Eye (tissue), 1 donor: ENCODE data around the gene OSR1.

ENCODE experiments used
- DNase-seq: peaks from one replicate; pipeline ENCODE4 v3.0.0-alpha.2; 2015

The OSR1 gene

DNA sequence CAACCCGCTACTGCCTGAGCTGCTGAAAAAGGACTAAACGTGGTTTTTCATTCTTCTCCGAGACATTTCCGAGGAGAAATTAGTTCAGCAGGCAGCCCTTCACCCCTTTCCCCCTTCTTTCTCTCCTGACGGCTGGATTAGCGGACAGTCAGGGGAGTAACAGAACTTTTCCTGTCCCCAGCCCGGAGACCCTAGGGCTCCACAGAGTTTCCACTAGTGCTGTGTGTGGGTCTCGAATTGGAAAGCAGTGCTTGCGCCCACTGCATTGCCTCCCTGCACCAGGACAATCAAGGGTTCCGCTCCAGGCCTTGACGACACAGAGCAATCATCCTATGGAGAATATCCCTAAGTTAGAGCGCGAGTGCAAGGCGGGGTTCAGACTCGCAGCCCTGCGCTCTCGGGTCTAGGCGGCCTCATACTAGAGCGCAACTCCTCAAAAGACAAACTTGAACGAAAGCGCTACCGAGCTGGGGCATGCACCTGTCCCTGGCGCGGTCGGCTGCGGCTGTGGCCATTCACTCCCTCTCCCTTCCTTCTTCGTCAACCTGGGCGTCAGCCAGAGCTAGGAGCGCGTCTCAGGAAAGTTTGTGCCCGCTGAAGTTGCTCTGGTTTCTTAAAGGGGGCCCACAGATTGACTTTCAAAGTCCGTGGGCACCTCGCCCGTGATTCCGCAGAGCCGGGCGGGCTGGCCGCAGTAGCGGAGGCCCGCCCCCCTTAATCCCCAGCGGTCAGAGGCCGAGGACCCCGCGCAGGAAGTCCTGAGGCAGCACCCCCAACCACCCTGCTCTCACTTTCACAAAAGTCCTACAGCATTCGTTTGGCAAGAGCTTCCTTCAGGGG is 801 bp downstream of the OSR1 start:
- peak; percentile 70 for DNase-seq

DNA sequence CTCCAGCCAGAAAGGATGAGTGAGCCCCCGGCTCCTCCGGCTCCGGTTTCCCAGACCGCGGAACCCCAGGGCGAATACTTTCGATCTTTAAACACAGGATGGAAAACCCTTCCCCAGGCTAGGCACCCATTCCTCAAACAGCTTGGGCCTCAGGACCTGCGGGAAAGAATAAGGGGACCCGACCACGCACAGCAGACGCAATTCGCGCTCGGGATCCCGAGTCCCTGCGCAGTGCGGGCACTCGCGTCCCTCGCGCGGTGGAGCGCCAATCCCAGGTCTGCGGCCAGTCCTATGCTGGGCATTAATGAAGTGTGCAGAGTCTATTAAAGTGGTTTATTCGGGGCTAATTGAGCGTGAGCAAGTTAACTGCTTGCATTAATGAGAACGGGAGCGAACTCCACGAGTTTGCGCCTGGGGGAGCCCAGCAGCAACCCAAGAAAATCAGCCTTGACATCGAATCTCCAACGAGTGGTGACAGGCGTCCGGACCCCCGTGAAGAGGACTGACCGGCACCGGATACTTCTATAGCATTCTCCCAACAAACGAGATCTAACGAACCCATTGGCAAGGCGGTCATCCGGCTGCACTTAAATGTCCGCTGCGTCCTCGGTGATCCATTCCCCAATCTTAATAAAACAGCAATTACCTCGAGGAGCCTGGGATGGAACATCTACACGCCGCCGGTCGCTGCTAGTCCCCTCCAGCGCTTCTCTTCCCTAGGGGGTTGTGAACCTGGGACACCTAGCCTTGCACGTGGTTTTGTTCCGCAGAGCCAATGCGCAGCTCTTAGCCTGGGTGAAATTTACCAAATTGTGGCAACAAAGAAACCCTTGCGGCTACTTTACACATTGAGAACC is 1.6 kb downstream of the OSR1 start:
- peak; percentile 88 for DNase-seq

DNA sequence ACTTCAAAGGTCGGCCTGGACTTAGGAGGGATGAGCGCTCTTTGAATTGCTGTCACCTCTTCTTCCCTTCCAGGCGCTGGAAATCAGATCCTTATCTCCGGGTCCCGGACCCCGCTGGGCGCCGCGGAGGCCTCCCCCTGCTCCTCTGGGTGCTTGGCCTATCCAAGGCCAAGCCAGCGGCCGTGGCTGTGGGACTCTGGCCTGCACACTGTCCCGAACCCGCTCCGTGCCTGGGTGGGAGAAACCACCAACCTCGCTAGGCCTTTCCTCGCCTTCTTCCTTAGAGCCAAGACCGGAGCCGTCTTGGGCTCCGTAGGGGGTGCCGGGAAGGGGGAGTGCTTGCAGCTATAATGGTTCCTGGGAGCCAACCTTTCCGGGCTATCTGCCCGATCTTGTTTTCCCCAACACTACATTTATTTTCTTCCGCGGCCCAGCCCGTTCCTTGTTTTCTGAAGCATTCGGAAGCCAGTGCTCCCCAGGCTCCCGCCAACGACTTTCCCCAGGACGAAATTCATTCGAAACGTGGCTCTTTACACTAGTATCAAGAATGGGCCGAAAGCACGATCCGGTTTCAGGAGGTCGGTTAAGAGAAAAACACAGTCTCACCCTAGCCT is 2.4 kb downstream of the OSR1 start:
- no peak for DNase-seq

DNA sequence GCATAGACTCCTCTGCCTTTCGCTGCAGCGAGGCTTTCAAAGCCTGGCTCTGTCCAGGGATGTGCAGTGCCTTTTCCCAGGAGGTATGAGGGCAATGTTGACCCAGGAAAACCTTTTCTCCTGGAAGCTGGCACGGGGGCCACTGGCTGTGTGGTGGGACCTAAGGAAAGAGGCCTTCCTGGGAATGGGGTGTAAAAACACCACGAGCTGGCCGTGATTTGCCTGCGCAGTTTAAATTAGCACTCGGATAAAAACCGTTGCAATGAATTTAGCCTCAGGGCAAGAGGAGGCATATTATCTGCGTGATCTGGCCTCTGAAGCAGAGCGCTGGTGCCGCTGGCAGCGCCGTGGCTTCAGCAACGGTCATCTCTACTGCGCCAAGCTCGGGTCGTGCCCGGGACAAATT is 3.0 kb downstream of the OSR1 start:
- DNase-seq, result peak; percentile 55

DNA sequence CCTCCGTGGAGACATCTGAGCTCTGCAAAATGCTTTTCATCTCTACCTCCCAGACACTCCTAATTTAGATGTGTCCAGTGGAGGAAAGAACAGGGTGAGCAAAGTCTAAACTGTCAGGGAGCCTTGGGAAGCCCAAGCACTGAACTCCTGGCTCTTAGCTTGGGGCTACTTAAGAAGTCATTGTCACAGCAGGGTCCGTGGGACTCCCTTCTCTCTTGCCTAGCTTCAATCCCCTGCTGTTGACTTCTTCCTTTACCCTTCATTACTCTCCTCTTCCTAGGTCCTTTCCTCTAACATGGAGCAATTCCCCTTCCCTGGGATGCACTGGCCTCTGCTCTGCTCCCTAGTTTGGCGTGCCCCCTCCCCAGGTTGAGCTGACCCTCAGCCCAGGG is 3.4 kb downstream of the OSR1 start:
- peak; percentile 26 for DNase-seq

DNA sequence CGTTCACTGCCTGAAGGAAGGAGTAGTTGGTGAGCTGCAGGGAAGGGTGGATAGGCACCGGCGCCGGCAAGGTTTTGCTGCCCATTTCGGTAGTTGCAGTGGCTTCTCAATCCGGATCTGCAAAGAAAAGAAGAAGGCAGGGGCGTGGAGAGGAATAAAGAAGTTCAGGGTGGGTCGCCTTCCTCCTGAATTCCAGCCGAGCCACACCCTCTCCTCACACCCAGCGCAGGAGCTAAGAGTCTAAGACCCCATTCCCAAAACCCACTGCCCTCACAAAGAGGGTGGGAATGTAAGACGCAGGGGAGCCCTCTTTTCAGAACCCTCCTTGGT is 4.7 kb downstream of the OSR1 start:
- no peak for DNase-seq

DNA sequence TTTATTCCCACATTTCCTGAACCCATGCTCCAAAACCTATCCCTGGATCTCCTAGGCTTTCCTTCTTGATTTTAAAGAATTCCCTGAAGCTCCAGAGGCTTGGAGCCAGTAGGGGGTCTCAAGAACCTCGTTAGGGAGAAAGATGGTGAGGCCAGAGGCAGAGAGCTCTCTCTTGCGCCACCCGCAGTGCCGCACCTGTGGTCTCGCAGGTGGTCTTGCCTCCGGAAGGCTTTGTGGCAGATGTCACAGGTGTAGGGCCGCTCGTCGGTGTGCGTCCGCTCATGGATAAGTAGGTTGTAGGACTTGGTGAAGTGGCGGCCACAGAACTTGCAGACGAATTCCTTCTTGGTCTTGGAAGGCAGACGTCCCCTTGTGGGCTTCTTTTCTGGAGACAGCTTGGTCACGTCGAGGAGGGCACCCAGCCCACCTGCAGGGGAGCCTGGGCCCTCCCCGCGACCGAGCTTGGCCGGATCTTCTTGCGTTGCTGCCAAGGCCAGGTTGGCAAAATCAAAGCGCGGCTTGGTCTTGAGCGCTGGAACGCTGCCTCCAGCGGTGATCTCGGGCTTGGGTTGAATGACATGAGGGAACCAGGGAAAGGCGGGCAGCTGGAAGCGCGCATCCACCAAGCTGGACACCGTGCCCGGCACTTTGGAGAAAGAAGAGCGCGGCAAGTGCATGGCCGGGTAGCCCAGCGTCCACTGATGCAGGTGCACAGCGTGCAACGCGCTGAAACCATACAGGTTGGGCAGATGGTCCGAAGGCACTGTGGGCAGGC is 5.3 kb downstream of the OSR1 start:
- peak; percentile 66 for DNase-seq

DNA sequence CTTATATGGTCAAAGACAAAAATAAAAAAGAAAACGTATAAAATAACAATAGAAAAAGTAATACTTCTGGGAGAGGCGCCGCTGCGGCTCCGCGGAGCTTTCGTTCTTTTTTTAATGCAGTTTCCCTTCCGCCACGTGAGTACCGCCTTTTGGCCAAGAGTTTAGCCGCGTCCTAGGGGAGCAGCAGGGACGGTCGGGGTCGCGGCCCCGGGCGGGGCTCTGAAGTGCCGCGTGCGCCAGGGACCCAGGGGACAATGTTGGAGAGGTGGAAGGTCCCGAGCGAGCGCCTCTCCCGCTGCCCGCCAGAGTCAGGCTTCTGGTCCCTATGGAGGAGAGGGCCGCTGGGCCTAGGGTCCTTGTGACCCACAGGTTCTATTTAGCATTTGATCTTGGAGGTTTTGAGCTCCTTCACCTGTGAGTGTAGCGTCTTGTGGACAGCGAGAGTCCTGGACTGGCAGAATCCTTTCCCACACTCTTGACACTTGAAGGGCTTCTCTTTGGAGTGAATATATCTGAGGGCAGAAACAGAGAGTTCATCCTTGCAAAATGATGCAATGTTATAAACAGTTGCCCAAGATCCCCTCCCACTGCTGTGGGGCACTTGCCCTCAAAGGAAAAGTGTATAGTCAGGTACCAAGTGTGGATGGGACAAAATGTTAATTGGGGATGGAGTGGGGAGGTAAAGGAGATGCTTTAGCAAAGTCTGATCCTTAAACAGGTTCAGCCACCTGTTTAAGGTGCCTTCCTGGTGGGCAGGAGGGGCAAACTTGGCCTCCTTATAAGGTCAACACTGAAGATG is 6.3 kb downstream of the OSR1 start:
- DNase-seq, result peak; percentile 54

DNA sequence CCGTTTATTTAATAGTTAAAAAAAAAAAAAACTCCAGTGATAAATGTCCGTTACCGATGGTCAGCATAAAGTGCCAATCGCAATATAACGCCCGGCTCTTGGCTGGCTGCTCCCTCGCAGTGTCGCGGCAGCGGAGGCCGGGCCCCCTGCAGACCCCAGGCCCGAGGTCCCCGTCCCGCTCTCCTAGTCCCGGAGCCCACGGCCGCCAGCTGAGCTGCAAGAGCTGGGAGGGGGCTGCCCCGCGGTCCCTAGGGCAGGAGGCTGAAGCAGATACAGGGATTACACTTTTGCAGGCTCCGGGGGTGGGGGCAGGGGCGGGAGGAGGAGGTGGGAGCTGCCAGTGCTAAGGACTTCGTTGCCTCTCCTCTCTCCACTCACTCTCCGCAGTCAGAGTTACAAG is 6.9 kb downstream of the OSR1 start:
- DNase-seq, result peak; percentile 48

DNA sequence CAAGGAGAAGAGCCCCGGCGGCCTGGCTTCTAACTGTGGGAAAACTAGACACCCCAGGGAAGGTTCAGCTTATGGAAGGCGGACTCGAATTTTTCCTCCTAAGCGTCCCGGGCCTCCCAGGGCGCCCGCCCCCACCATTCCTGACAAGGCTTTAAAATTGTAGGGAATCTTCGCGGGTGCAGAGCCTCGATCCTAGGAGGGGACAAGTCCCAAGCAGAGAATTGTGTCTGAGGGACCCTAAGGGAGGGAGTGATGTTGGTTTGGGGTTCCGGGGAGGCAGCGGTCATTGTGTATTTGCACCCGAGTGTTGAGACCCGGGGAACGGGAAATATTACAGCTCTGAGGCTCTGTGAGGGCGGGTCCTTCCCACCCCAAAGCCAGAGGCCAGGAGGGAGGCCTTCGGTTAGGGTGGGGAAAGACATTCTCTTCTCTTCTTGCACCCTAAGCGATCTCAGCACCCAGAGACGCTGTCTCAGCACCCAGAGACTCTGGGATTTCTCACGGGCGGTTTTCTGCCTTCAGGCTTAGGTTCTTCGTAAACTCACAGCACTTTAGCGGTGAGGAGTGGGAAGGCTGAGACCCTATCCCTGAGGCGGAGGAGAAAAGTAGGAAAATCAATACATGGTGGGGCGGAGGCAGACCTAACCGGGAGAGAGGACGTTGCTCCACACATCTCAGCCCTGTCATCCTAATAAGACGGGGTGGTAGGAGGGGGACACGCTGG is 7.6 kb downstream of the OSR1 start:
- DNase-seq, result peak; percentile 69

DNA sequence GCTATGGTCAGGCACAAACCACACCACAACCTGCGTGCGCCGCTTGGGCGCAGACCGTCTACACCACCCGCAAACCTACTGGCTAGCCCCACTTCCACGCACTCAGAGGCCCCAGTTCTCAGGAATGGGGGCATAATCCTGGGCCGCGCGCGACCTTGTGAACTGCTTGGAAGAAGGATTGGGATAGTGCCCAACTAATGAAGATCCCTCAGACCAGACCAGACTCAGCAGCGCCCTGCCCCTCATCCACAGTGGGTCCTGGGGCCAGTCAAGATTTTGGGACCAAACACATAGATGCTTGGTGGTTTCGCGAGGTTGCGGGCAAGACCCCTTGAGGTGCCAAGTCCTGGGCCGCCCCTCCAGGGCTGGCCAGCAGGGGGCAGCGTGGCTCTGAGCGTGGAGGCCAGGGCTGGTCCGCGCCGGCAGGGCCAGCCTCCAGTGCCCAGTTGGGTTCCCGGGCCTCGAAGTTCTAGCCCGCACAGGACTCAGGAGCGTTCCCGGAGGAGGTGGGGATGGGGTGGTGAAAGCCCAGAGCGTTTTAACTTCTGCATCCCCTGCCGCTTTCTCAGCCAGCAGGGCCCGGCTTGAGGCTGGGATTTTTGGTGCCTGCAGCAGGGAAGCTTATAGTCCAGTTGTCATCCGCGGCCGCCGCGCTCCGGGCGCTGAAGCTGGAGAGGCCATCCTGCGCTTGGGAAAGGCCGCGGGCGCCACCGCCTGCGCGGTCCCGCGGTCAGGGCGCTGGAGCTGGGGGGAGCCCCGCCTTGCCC is 8.3 kb downstream of the OSR1 start:
- DNase-seq, result peak; percentile 87

DNA sequence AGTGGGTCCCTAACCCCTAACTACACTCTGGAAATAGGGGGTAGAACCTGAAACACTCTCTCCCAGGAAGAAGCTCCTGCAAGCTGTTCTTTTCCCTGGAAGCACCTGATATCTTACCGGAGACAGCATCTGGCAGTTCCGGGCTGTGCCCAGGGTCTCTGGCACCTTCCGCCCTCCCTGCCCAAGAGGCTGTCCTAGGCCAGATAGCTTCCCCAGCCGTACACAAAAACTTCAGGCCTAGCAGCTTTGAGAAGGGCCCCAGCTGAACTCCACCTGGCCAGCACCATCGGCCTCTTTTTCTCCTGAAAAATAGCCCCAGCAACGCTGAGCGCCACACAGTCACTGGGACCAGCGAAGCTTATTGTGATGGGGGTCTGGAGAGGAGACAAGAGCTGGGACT is 9.7 kb downstream of the OSR1 start:
- DNase-seq, result no peak

DNA sequence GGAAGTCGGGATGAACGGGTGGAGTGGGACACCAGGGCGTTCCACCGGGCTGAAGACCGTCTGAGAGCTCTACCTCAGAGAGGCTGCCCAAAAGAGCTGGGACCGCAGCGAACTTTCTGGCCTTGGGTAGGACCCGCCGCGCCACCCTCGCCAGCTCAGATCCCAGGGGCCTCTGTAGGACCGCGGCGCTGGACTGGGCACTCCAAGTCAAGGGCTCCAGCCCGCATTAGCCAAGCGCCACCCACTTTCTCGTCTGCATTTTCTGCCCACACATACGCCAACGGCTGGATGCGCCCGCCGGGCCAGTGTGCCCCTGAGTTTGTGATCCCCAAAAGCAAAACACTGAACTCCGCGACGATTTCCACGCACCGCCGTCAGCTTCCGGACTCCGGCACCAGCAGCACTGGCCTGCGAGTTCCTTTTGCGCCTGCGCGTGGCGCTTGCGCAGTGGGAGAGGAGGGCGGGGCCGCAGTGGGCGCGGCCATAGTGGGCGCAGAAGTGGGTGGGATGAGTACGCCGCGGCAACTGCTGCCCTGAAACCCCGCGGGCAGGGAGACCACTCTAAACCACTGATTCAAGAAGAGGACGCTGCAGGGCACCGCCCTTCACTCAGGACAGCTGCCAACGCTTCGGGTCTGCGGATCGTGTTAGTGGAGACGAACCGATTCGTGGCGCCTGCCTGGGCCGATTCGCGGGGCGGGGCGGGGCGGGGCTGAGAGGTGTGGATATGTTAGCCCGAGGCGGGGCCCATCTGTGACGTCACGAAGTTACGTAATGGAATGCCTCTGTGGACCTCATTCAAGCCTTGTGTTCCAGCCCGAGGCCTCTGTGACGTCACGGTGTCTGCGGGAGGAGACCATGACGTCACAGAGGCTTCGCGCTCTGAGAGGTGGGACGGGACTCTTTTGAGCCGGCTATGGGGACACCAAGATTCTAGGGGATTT is 10.5 kb downstream of the OSR1 start:
- peak; percentile 99 for DNase-seq

DNA sequence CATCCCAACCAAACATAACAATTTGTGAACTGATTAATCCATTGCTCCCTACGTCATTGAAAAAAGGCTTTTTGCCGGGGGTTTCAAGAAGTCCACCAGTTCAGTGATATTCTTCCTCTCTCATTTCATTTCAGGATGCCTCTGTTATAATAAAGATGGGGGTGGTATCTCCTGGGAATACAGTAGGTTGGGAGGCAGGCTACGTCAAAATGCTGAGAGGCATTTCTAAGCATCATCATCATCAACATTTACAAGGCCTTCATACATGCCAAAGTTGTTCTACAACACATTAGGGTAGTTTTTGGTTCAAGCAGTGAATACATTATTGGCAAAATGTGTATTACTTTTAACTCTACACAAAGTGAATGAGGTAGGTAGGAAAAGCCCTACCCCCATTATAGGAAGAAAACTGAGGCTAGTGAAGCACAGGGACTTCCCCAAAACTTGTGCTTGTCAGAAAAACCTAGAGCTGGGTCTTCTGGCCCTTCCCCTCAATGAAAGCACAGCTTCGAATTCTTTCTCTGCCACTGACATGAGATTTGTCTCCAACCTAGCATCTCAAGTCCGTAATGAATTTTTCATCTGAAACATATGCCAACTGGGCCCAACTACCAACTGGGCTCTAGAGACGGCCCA is 11.3 kb downstream of the OSR1 start:
- no peak for DNase-seq

DNA sequence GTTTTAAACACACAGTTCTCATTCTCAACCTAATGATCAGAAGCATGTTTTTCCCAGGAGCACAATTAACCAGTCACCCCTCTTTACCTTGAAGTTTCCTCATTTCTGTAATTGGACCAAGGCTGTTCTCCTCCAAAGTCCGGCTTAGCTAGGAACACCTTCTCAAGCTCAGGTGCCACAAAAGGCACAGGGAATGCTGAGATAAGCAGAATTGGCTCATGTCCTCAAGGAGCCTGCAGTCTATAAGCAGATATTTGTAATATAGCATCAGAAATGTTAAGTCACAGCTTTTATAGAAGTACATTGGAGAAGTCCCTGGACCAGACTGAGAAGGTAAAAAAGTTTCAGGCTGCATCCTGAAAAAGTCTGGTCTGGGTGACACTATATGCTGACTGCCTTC is 20.7 kb downstream of the OSR1 start:
- DNase-seq, result no peak

DNA sequence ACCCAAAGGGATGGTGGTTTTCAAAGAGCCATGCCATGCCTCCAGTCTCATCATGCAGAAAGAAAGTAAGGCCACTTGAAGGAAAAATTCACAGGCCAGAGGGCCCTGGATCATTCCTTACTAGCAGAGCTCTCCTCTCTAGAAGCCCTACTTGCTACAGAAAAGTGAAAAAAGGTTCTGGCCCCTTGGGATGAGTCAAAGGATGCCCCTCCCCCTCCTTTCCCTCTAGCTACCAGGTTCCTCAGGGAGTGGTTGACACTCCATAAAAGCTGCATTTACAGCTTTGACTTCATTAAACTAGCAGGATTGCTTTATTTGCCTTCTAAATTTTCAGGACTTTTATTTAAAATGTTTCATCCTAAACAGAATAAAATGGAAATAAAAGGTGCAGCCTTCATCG is 21.2 kb downstream of the OSR1 start:
- DNase-seq, result peak; percentile 18

DNA sequence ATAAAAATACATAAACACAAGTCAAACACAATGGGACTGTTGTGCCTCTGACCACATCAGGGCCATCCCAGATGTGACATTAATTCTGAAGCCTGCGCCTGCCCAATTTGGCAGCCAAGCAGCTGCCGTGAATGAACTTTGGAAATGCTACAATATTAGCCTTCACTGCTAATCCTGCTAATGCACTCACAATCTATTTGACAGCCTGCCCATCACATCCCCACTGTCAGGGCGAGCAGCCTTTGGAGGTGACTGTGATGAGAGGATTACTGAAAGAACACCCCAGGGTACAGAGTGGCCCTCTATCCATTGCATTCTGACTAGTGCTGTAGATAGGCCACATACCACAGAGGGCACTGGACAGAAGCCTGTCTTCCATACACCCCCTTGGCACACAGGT is 21.6 kb downstream of the OSR1 start:
- peak; percentile 18 for DNase-seq

DNA sequence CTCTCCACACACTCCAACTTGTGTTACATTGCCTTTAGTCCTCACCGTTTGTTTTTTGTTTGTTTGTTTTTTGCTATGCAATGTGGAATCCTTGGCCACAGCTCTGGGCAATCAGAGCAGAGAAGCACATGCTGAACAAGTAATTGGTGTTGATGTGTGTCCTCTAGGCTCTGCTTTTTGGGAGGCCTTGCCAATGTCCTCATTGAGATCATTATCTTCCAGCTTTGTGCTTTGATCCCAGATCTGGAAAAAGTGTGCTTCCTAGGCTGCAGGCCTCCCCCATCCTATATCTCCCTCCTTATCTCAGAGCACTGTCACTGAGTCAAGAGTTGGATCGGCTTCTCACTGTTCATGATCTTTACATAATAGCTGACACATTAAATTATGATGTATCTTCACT is 25.9 kb downstream of the OSR1 start:
- DNase-seq, result no peak

DNA sequence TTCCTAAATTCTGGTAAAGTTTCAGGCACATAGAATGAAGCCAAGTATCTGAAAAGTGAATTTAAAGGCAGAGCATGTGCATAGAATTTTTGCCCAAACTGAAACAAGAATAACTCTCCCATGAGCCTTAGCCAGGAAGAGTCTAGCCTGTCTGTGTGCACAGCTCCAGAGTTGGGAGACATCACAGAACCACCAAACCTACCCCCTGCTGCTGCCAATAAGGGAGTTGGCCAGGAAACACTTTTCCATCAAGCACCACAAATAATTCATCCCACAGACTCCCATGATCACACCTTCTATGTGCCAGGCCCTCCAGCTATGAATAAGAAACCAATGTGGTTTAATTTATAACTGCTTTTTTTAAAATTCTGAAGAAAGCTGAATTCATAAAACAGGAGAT is 27.0 kb downstream of the OSR1 start:
- no peak for DNase-seq
